Activated CD8-positive, alpha-beta memory T cell treated with anti-CD3 and anti-CD28 coated beads, Interleukin-2, amount 50 U/mL, for 24 hours (primary cell): Measurements from ENCODE around the gene IRF5.
"Not testable (repeated sequence)": the region's sequence is repeated elsewhere in the genome, so short reads cannot be mapped to it uniquely, and the experiment has no call there.

Source experiments
- DNase-seq: peaks from one replicate; pipeline ENCODE4 v3.0.0-alpha.2; 2020; ENCODE audit errors: extremely low read depth

IRF5 gene

DNA sequence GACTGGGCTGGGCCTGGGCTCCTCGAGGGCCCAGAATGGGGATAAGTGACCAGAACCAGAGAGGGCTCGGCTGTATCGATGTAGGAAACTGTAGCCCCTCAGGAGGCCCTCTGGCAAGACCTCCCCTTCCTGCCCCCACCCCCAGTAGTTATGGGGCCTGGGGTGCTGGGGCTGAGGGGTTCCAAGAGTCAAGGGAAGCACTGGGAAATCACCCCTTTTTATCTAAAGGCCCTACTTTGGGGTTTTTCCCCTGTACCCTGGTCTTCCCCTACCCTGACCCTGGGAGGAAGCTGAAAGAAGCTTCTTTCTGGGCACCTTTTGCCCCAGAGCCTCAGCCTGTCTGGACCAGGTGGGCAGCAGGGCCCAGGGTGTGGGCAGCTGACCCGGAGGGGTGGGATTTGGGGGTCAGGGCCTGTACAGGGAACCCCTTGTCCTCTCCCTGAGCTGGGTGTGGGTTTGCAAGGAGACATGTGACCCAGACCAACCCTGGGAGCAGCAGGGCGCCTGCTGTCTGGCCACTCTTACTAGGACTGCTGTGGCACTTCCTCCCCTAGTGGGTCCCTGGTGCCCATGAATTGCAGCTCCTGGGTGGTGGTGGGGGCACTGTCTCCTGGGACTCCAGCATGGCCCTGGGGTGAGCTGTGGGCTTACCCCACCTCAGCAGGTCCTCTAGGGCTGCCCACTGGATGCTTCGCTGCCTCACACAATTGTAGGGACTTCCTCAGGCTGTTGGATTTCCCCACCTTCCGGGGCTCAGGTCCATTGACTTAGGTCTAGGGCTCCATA lies 1.5 kb downstream of the IRF5 start:
- DNase-seq = no peak

DNA sequence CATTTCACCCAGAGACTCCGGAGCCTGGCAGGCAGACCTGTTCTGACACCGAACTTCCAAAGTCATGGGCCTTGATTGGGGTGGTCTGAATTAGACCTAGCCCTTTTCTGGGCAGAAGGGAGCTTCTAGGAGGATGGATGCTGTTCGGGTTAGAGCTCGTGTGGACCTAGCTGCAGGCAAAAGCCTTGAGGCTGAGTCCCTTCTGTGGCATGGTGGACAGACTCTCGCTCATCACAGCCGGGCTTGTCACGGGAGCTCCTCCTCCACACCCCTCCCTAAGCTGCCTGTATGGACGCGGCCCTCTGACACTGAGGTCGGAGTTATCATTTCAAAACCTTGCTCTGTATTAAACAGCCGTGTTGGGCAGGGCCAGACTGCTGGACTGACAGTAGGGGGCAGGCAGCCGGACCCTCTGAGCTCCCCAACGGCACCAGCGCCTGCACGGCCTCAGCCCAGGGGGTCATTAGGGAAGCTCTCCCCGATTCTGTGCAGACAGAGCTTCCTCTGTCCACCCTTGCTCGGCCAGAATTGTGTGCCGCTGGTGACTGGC lies 2.2 kb downstream of the IRF5 start:
- DNase-seq = no peak

DNA sequence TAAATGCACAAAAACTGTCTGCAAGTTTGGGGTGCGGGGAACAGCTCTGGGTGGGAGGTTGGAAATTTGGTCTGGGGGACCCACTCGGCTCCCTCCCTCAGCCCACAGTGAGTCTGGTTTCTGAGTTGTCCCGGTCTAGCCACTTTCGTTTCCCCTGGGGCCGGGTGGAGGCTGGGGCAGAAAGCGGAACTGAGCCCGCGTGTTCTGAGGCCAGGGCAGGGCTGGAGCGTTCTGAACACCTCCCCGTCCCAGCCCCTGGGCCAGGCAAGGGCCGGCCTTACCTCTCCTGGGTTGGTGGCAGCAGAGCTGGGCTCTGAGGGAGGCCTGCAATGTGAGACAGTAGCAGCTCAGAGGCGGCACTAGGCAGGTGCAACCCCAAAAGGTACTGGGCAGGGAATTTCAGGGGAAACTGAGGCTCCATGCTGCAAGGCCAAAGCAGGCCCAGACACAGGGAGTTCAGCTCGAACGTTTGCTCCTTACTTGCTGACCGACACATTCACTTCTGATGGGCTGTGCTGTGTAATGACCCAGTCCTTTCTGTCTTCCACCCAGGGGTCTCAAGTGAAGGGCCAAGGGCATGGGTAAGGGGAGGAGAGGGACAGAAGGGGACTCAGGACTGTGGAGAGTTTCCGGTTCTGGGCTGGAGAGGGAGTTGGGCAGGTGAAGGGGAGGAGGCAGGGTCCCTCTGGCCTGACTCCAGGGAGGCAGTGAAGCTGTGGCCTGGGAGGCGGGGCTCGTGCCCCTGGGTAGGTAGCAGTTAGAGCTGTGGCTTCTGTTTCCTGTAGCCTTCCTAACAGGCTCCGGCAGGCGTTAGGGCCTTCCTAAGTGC lies 3.0 kb downstream of the IRF5 start:
- no peak for DNase-seq

DNA sequence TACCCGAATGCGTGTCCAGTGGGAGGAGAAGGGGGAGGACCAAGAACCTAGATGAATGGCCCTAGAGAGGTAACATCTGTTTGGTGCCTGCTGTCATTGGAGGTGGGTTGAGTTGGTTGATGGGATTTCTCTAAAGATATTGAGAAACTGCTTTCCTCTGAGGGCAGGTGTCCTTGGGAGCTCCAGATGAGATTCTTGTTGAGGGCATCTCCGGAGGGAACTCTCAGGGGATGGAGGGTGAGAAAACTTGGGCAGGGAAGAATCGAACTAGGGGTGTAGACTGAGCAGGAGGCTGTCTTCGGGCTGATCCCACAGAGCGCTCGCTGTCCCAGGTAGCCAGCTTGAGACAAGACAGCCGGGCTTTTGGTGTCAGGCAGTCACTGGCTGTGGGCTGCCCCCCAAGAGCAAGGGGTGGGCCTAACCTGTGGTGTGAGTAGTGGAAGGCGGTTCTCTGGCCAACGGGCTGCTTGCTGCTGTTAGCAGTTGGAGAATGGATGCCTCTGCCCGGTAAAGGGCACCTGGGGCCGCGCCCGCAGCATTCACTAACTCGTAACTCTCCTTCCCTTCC lies 3.7 kb downstream of the IRF5 start:
- no peak for DNase-seq

DNA sequence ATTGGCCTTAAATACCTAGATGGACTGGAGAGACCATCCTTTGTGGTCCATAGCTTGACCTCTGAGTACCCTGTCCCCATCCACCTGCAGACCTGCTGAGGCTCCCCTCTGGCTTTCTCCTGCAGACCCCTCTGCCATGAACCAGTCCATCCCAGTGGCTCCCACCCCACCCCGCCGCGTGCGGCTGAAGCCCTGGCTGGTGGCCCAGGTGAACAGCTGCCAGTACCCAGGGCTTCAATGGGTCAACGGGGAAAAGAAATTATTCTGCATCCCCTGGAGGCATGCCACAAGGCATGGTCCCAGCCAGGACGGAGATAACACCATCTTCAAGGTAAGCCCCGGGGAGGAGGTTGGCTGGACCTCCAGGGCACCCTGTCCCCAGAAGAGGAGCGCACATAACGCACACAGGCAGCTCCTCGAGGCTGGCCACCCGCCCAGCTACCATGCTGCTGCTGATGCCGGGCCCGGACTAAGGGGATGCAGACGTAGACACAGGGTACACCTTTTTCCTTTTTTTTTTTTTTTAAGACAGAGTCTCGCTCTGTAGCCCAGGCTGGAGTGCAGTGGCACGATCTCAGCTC lies 4.3 kb downstream of the IRF5 start:
- no peak for DNase-seq

DNA sequence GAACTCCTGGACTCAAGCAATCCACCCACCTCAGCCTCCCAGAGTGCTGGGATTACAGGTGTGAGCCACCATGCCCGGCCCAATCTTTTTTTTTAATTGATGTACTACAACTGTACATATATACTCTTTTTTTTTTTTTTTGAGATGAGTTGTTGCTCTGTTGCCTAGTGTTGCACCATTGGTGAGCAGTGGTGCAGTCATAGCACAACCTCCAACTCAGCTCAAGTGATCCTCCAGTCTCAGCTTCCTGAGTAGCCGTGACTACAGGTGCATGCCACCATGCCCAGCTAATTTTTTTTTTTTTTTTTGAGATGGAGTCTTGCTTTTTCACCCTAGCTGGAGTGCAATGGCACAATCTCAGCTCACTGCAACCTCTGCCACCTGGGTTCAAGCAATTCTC lies 5.5 kb downstream of the IRF5 start:
- not testable (repeated sequence) for DNase-seq

DNA sequence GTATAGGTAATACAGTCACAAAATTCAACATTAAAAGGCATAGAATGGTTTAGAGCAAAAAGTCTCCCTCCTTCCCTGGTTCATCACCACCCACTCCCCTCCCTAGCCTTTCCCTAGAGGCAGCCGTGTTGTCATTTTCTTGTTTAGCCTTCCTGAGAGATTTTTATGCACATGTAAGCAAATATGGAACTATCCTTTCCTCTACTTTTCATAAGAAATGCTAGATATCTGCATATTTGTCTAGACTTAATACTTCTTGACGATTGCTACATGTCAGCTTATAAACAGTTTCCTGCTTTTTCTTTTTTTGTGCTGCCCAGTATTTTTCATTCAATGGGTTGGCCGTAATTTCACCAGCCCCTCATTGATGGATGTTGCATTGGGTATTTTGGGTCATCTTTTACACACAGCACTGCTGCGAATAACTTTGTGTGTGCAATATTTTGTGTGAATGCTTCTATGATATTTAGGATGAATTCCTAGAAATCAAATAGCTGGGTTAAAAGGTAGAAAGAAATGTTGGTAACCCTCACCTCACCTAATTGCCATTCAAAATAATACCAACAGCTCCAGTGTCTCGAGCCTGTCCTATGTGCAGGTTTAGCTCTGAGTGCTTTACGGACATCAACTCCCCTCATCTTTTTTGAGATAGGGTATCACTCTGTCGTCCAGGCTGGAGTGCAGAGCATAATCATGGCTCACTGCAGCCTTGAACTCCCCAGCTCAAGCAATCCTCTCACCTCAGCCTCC lies 6.9 kb downstream of the IRF5 start:
- no peak for DNase-seq

DNA sequence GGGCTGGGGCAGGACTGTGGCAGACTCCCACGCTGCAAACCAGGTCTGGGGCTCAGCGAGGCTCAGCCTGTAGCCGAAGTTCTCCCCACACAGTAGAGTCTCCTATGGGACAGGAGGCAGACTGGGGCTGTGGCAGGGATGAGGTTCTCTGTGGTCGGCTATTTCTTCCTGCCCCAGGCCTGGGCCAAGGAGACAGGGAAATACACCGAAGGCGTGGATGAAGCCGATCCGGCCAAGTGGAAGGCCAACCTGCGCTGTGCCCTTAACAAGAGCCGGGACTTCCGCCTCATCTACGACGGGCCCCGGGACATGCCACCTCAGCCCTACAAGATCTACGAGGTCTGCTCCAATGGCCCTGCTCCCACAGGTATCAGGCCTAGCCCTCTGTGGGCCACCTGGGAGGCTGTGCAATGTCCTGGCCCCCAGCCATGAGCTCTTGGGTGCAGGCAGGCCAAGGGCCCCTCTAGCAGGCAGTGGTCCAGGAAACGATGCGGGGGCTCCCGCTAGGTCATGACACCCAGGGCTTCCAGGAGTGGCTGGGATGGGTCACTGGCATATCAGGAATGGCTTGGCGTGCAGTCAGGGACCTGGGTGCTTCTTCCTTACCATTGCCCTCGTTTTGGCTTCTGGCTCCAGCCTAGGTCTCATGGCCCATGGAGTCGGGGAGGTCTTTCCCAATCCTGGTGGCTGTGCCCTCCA lies 8.1 kb downstream of the IRF5 start:
- DNase-seq = no peak

DNA sequence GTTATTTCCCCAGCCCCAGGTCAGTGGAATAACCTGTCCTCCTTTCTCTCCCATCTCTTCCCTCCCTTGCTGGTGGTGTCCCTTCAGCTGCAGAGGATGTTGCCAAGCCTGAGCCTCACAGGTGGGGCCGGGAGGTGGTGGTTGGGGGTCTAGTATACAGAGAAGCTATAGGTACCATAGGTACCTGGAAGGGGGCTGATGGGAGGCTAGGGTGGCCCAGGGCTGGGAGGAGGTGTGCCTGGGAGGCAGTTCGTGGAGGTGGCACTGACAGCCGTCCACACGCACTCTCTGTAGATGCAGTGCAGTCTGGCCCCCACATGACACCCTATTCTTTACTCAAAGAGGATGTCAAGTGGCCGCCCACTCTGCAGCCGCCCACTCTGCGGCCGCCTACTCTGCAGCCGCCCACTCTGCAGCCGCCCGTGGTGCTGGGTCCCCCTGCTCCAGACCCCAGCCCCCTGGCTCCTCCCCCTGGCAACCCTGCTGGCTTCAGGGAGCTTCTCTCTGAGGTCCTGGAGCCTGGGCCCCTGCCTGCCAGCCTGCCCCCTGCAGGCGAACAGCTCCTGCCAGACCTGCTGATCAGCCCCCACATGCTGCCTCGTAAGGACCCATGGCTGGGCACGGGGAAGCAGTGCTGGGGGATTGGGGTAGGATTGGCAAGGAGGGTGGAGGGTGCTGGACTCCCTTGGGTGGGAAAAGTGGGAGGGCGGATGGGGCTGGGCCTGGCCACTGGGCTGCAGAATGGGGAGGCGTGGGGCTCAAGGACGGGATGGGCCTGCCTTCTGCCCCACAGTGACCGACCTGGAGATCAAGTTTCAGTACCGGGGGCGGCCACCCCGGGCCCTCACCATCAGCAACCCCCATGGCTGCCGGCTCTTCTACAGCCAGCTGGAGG lies 9.5 kb downstream of the IRF5 start:
- no peak for DNase-seq

DNA sequence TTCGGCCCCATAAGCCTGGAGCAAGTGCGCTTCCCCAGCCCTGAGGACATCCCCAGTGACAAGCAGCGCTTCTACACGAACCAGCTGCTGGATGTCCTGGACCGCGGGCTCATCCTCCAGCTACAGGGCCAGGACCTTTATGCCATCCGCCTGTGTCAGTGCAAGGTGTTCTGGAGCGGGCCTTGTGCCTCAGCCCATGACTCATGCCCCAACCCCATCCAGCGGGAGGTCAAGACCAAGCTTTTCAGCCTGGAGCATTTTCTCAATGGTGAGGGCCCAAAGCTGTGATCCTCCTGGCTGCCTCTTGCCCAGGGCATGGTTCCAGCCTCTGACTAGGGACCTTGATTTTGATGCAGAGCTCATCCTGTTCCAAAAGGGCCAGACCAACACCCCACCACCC lies 10.1 kb downstream of the IRF5 start:
- no peak for DNase-seq

DNA sequence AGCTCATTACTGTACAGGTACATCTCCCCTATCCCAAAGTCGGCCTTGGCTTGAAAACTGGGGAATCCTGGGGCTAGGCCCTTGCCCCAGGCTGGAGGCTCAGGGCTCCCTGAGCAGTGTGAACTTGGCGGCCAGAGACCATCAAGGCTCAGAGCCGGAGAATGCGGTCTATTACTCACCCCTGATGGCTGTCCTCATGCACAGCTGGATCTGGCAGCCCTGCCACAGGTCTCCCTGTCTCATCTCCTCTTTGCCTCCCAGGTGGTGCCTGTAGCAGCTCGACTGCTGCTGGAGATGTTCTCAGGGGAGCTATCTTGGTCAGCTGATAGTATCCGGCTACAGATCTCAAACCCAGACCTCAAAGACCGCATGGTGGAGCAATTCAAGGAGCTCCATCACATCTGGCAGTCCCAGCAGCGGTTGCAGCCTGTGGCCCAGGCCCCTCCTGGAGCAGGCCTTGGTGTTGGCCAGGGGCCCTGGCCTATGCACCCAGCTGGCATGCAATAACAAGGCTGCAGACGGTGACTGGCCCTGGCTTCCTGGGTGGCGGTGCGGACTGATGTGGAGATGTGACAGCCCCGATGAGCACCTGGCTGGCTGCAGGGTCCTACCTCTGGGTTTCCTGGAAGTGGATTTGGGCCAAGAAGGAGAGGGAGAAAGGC lies 10.7 kb downstream of the IRF5 start:
- no peak for DNase-seq

DNA sequence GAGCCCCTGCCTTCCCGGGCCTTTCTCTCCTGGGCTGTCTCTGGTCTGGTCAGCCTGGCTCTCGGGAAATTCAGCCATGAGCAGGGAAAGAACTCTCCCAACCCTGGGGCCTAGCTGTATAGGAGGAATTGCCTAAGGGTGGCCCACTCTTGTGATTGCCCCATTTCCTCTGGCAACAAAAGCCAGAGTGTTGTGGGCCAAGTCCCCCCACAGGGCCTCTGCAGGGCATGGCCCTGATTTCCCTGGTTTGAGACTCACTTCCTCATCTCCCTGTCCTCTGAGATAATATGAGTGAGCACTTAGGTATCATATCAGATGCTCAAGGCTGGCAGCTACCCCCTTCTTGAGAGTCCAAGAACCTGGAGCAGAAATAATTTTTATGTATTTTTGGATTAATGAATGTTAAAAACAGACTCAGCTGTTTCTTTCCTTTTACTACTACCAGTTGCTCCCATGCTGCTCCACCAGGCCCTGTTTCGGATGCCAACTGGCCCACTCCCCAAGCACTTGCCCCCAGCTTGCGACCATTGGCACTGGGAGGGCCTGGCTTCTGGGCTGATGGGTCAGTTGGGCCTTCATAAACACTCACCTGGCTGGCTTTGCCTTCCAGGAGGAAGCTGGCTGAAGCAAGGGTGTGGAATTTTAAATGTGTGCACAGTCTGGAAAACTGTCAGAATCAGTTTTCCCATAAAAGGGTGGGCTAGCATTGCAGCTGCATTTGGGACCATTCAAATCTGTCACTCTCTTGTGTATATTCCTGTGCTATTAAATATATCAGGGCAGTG lies 11.4 kb downstream of the IRF5 start:
- DNase-seq = no peak

DNA sequence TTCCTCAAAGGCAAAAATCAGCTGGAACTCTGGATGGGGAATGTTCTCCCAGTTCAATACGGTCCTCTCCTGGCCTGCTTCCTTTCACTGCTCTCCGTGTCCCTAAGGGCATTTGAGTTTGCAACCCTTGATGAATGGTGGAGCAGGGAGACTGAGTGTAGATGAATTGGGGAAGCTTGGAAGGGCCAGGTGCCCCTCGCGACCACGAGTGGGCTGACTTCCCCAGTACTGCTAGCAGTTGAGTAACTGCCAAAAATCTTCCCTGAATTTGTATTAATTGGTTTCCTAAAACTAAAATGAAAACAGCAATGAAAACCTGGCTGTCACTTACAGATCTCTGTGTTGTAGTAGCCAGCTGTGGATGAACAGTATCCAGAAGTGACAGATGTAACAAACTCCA lies 13.6 kb downstream of the IRF5 start:
- DNase-seq = no peak

DNA sequence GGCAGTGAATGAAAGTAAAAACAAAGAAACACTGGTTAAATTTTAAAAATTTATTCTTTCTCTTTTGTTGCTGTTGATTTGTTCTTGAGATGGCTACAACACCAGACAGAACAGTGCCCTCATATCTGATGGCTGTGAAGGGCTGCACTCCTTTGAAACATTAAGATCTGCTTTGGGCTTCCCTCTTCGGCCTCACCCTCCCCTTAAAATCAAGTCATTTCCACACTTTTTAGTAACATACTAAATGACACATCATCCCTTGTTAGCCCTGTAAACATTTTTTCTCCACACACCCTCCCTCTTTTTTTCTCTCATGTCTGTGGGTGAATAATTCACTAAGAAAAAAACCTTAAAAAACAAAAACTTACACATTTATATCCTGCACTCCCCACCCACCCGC lies 16.4 kb downstream of the IRF5 start:
- no peak for DNase-seq

DNA sequence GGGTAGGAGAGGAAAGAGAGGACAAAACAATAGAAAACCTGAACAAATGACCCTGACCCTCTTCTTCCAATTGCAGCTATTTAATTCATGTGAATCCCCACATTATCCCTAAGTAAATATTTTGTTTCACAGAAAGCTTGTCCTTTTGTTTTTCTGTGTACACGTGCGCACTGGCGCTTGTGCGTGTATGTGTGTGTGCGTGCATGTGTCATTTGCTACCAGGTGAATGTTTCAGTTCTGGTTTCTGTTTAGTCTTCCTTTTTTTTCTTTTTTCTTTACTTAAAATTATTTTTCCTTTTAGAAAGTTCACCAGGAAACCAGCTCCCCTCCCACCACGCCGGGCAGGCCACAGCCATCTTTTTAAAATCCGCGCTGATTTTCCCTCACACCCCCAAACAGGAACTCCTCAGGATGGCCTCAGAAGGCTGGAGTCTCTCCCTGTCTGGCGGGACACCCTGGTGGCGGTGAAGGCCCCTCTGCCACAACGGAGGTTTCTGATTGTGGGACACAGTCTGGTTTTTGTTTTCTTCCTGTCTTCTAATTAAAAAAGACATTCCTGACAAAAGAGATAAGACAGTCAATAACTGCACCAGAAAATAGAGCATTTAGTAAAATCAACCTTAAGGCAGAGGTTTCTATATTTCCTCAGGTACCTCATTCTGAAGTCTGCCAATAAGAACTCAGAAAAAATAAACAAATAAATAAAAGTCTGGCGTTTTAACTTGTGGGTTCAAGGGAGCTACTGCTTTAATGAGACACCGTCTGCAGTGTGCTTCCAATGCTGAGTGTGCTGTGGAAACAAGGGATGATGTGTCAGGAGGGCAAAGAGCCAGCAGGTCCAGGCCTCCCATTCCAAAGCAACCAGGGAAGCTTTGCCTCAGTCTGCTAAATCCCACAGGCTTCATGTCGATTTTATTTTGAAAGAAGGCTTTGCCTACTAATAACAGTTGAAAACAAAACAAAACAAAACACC lies 17.4 kb downstream of the IRF5 start:
- DNase-seq = no peak

DNA sequence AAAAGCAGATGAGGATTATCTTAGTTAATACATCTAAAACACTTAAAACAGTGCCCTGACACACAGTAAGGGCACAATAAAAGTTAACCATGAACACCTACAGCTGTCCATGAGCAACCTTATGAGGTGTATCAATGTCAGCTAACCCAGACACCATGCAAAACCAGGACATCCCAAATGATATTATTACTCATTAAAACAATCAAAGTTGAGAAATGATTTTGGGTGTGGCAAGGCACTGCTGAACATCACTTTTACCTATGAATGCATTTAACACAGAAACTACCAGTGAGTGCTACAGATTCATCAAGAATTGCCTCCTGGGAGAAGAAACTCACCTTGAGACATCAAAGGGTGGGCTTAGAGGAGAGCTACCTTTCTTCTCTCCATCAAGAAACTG lies 18.3 kb downstream of the IRF5 start:
- DNase-seq = no peak

DNA sequence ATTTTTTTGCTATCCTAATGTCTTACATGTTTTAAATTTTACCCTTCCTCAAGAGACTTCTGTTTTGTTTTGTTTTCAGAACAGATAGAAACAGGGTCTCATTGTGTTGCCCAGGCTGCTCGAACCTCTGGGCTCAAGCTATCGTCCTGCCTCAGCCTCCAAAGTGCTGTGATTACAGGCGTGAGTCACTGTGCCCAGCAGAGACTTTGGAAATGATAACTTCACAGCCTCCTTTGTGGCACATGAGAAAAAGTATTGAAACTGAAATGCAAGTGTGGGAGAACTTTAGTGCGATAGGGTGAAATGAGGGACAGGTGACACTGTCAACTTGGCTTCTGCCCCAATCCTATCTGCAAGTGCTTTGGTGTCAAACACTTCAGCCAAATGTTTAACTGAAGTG lies 21.6 kb downstream of the IRF5 start:
- no peak for DNase-seq
